Gastrocnemius medialis (tissue), 4 donors: ENCODE data around the gene CBX8. TPM values are rescaled to one million over a fixed set of nuclear protein-coding genes. Genes with fewer than 3 reads are reported as not detected.

Experiments
- ATAC-seq, 2 donors: fragments of 150-250 bp; one replicate each; pipeline ENCODE4 v1.9.1; 2016
- DNase-seq, 2 donors: peaks; one replicate each; pipeline ENCODE4 v3.0.0-alpha.2; 2019
- H3K27ac ChIP-seq, 4 donors: fragments of 200-600 bp; sonication (generic); 1 replicate in 1 of 4; 2 replicates in 3 of 4; pipeline ENCODE4 v1.5.1; 2016 to 2018; ENCODE audit warnings: mild to moderate bottlenecking in 2 of 4, moderate library complexity in 1 of 4
- H3K27me3 ChIP-seq, 3 donors: fragments of 200-600 bp; sonication (generic) in 2 of 3; 1 replicate in 1 of 3; 2 replicates in 2 of 3; pipeline versions ENCODE4 v1.5.1 to v1.6.0; 2016 to 2019; ENCODE audit warnings: mild to moderate bottlenecking in 1 of 3, moderate library complexity in 1 of 3
- H3K36me3 ChIP-seq, 2 donors: fragments of 200-600 bp; sonication (generic) in 1 of 2; one replicate each; pipeline ENCODE4 v1.5.1; 2017 to 2018
- H3K4me1 ChIP-seq, 2 donors: fragments of 200-600 bp; sonication (generic) in 1 of 2; one replicate each; pipeline ENCODE4 v1.5.1; 2016 to 2017; ENCODE audit warnings: mild to moderate bottlenecking in 2 of 2
- H3K4me3 ChIP-seq, 4 donors: fragments of 200-600 bp; sonication (generic) in 3 of 4; 1 replicate in 1 of 4; 2 replicates in 3 of 4; pipeline ENCODE4 v1.5.1; 2016 to 2019; ENCODE audit warnings: mild to moderate bottlenecking in 2 of 4
- H3K9me3 ChIP-seq, 3 donors: fragments of 200-600 bp; sonication (generic) in 2 of 3; 1 replicate in 1 of 3; 2 replicates in 2 of 3; pipeline ENCODE4 v1.5.1; 2016 to 2019
- POLR2A ChIP-seq, 2 donors: fragments of 450-650 bp; IDR thresholded peaks; one replicate each; pipeline ENCODE4 v1.6.1; 2017; ENCODE audit warnings: antibody characterized with exemption in 2 of 2, mild to moderate bottlenecking in 2 of 2, moderate library complexity in 2 of 2
- in situ Hi-C, 4 donors: fragments of 200-750 bp; cut with MboI; loops; one replicate each; pipeline versions ENCODE4 v1.15.0 to v1.8.0; 2017; ENCODE audit warnings: low sequenced_read_pairs in 4 of 4
- intact Hi-C: fragments of 100-400 bp; cut with DNase I; formaldehyde crosslinking; loops from one replicate; pipeline ENCODE4 v1.15.1; 2023; ENCODE audit warnings: low total_unique reads
- total RNA-seq, 4 donors: library from RNA; depleted of rRNA; stranded (reverse); fragments of >200 nt; gene quantifications; one replicate each; pipeline versions ENCODE4 v1.1.0 to v1.2.3, GENCODE V29; 2016
- TF ChIP-seq, protein P1 (sequence below), 5 experiments: fragments of 450-650 bp in 3 of 5; fragments of 200-600 bp in 2 of 5; sonication (generic) in 2 of 5; IDR thresholded peaks in 4 of 5; conservative IDR thresholded peaks in 1 of 5; 1 replicate in 4 of 5; 2 replicates in 1 of 5; pipeline ENCODE4 v1.5.1; 2016 to 2019; ENCODE audit warnings: antibody characterized with exemption in 5 of 5, mild to moderate bottlenecking in 3 of 5, moderate library complexity in 3 of 5

Gene CBX8
- total RNA-seq, 4 donors from 2014 or later: 0.18 to 0.94 (median 0.49) TPM; not detected in 1

DNA sequence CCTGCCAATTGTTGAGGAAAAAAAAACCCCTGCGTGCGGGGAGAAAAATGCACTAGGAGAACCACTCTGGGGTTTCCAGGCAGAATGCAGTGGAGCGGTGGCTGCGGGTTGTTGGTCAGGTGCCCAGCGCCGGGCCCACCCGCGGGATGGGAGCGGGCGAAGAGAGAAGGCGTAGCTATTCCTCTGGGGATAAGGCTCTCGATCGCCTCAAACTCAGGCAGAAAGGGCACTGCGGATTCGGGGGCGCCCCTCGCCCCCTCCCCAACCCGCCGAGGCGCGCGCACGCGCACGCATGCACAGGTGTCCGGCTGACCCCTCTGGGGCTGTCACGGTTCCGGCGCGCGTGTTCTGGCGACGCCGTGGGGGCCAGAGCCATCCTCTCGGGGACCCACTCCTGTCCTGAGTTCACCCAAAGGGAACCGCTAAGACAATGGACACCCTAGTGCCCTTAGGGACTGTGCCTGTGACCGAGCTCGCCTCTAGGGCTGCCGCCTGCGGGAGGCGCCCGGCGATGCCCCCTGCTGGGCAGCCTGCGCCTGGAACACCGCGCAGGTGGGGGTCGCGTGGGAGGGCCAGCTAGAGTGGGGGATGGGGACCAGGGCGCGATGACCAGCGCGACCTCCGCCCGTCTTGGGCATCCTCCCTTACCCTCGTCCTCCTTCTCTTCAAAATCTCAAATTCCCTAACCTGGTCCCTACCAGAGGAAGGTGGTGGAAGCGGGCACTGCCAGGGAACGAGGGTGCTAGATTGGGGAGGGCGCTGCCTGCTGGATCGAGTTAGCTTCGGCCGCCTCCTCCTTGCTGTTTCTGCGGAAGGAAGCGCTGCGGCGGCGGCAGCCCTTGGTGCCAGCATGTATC is 14.4 kb upstream of the CBX8 start:
- no peak for ATAC-seq

DNA sequence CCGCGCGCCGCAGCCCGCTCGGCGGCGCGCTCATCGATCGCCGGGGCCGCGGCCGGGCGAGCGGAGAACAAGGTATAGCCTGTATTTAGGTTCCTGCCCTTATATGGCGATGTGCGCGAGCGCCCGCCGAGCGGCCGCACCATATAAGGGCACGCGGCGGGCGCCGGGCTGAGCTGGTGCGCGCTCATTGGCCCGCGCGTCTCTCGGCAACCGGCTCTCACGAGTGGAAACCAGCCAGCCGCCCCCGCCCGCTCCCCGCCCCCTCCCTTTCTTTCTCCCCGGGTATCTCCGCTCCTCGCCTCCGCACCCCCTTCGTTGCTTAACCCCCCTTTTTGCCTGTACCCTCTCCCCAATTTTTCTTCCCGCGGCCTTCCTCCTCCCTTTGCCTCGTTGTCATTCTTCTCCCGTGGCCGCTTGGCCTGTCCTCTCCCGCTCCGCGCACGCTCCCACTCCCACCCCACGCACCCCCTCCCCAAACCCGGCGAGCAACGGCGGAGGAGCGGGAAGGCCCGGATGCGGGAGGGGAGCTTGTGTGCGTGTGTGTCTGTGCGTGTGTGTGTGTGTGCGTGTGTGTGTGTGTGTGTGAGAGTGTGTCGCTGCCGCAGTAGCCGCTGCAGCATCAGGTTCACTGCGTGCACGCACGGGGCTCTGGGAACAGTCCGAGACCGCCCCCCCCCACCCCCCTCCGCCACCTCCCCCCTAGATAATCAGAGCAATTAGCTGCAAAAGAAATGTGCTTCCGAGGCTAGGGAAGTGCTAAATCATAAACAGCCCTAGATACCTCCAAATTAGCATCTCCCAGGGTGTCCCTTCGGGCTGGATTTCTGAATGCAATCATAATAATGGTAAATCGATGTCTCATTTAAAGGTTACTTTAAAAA is 13.5 kb upstream of the CBX8 start:
- in situ Hi-C loops (no loop called here), intact Hi-C loops (no loop called here)
- H3K27ac ChIP-seq: no peak overlapping the region
- peaks cover 6 to 49% of the 10 kb centered on the region in 2 donors for H3K4me1 ChIP-seq
- no peak for DNase-seq
- H3K4me3 ChIP-seq: peak overlapping the region in 1 of 4 donors; percentile 25
- H3K9me3 ChIP-seq: no peaks in the 10 kb centered on the region
- TF ChIP-seq POLR2A (IDR thresholded peaks at IDR 0.05): no peak
- TF ChIP-seq, protein P1, sequence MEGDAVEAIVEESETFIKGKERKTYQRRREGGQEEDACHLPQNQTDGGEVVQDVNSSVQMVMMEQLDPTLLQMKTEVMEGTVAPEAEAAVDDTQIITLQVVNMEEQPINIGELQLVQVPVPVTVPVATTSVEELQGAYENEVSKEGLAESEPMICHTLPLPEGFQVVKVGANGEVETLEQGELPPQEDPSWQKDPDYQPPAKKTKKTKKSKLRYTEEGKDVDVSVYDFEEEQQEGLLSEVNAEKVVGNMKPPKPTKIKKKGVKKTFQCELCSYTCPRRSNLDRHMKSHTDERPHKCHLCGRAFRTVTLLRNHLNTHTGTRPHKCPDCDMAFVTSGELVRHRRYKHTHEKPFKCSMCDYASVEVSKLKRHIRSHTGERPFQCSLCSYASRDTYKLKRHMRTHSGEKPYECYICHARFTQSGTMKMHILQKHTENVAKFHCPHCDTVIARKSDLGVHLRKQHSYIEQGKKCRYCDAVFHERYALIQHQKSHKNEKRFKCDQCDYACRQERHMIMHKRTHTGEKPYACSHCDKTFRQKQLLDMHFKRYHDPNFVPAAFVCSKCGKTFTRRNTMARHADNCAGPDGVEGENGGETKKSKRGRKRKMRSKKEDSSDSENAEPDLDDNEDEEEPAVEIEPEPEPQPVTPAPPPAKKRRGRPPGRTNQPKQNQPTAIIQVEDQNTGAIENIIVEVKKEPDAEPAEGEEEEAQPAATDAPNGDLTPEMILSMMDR (IDR thresholded peaks at IDR 0.05 in 4 of 5, conservative IDR thresholded peaks at IDR 0.05 in 1 of 5): no peak
- ATAC-seq: no peak
- H3K36me3 ChIP-seq: no peaks in the 10 kb centered on the region
- peaks cover 81 to 94% (median 92%) of the 10 kb centered on the region in 3 donors for H3K27me3 ChIP-seq

More for the DNA sequence above, 14.4 kb upstream of the CBX8 start:
- no peak overlapping the region for H3K27ac ChIP-seq
- no peaks in the 10 kb centered on the region for H3K9me3 ChIP-seq
- H3K36me3 ChIP-seq: no peaks in the 10 kb centered on the region
- no peak for DNase-seq
- H3K27me3 ChIP-seq: peaks cover 81 to 94% (median 92%) of the 10 kb centered on the region in 3 donors
- intact Hi-C loops: no loop called here
- TF ChIP-seq, protein P1 (IDR thresholded peaks at IDR 0.05 in 4 of 5, conservative IDR thresholded peaks at IDR 0.05 in 1 of 5): peak in 4 of 5 experiments; percentile 28 to 64 (median 54)
- no peak for TF ChIP-seq POLR2A (IDR thresholded peaks at IDR 0.05)
- in situ Hi-C loops: no loop called here
- no peak overlapping the region for H3K4me3 ChIP-seq
- H3K4me1 ChIP-seq: peaks cover 6 to 50% of the 10 kb centered on the region in 2 donors

DNA sequence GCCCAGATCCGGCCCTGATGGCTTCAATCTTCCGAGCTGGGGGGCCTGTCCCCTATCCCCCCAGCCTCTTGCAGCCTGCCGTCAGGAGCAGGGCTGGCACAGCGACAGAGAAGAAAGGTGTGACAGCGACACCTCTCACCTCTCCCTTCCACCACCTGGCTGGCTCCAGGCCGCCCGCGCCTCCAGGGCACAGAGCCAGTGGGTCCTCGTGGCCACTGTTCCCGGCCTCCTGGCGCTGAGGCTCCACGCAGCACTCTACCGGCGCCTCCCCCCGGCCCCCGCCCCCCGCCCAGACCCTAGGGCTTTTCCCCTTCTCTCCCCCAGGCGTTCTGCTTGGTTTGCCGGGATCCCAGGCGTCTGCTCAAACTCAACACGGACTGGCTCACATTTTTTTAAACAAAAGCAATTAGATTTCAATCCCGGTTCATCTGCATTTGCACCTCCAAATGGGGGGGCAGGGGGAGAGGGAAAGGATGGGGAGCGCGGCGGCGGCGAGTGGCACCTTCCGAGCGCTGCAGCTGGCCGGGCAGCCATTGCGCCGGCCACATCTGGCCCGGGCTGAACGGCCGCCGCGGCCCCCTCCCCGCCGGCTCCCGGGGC is 12.8 kb upstream of the CBX8 start:
- no peaks in the 10 kb centered on the region for H3K9me3 ChIP-seq
- no peak overlapping the region for H3K27ac ChIP-seq
- DNase-seq (no peak), ATAC-seq (no peak)
- H3K27me3 ChIP-seq: peaks cover 81 to 94% (median 92%) of the 10 kb centered on the region in 3 donors
- in situ Hi-C loops (no loop called here), intact Hi-C loops (loop anchor here (2.0 kb wide), 1 partner anchor 31 kb away; no protein-coding TSS in a partner anchor)
- peaks cover 6 to 42% of the 10 kb centered on the region in 2 donors for H3K4me1 ChIP-seq
- no peaks in the 10 kb centered on the region for H3K36me3 ChIP-seq
- no peak overlapping the region for H3K4me3 ChIP-seq
- TF ChIP-seq, protein P1 (IDR thresholded peaks at IDR 0.05 in 4 of 5, conservative IDR thresholded peaks at IDR 0.05 in 1 of 5): no peak
- no peak for TF ChIP-seq POLR2A (IDR thresholded peaks at IDR 0.05)

DNA sequence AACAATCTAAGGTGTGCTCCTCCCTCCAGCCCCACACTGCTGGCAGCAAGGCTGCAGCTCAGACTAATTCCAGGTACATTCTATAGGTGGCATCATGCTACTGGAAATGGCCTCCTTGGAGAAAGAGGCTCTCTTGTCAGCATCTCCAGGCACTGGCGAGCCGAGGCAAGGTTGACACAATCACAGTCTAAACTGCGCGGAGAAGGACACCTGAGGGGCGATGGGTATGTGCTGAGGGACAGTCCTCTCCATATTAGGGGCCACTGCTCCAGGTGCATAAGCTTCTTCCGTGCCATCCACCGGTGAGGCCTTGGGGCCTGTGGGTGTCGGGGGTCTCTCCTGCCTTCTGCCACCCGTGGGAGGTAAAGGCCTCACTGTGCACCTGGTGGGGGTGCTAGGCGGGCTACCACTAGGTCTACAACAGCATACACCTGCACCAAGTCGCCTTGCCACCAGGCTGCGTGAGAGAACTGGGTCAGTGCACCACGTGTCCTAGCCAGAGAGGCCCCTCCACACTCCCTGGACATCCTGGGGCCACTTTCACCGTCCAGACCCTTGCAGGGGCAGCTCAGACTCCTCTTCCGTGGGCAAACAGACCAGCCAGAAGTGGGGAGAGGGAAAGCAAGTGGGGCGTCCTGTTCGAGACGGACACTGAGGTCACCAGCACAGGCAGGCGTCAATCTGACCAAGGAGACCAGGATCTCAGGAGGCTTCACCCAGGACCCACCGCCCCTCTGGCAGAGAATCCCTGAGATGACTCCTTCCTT is 12.1 kb upstream of the CBX8 start:
- intact Hi-C loops: loop anchor here (2.0 kb wide), 1 partner anchor 32 kb away; no protein-coding TSS in a partner anchor
- Histone ChIP-seq H3K27ac (no peak overlapping the region), H3K36me3 (no peaks in the 10 kb centered on the region), H3K4me3 (no peak overlapping the region), H3K9me3 (no peaks in the 10 kb centered on the region), H3K4me1 (peaks cover 6 to 35% of the 10 kb centered on the region in 2 donors), H3K27me3 (peaks cover 82 to 94% (median 92%) of the 10 kb centered on the region in 3 donors)
- TF ChIP-seq POLR2A (IDR thresholded peaks at IDR 0.05): no peak
- TF ChIP-seq, protein P1 (IDR thresholded peaks at IDR 0.05 in 4 of 5, conservative IDR thresholded peaks at IDR 0.05 in 1 of 5): peak in 2 of 5 experiments; percentile 5 to 7
- in situ Hi-C loops: no loop called here
- ATAC-seq (no peak), DNase-seq (no peak)
